Measurements from ENCODE around the gene TRAF2.
A peak's percentile ranks its signal among the peaks of the same experiment; 100 is the strongest.

TRAF2 gene

GRCh38 chr9:136952876-136953770, 66.8 kb downstream of the TRAF2 start:
- no peak for DNase-seq

GRCh38 chr9:136953771-136954269, 67.5 kb downstream of the TRAF2 start:
- no peak for DNase-seq

DNA sequence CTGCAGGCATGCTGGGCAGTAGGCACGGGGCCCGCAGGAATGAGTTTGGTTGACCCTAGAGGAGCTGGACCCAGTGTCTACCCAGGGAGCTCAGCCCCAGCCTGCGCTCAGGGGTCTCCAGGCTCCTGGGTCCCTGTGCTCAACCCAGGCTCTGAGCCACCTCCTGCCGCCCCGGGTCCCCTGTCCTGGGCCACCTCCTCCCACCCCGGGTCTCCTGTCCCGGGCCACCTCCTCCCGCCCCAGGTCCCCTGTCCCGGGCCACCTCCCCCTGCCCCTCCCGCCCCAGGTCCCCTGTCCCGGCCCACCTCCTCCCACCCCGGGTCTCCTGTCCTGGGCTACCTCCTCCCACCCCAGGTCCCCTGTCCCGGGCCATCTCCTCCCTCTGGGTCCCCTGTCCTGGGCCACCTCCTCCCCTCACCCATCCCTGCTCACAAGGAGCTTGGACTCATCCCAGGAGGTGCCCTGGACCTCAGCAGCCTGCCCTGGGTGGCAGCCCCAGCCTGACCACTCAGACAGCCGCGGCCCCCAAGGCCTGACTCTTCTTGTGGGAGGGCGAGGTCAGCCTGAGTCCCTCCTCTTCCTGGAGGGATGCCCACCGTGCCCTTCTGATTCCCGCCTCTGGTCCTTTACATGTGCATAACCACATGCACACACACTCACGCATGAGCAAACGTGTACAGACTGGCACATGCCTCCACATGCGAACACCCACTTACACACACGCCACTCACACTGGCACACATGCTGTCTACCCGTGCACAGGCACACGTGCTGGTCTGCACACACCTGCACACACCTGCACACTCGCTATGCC, 68.2 kb downstream of the TRAF2 start:
- DNase-seq, result no peak

- no peak for DNase-seq
Observed at GRCh38 chr9:136955202-136955942, 69.1 kb downstream of the TRAF2 start.

DNA sequence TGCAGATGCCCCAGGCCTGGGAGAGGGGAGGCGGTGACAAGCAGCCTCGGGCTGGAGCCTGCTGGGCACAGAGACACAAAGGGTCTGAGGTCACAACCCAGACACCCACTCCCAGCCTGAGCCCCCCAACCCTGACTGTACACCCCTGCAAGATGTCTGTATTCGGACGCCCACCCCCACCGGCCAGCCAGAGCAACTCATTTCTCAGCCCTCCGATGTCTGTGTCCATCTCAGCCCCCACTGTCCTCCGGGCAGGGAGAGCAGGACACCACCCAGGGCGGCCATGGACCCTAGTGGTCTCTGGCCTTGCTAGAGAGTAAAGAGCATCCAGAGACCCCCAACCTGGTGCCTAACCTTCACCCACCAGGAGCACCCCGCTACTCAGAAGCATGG, 69.6 kb downstream of the TRAF2 start:
- no peak for DNase-seq

- DNase-seq, result no peak
Observed at GRCh38 chr9:136956604-136957003, 70.3 kb downstream of the TRAF2 start.

DNA sequence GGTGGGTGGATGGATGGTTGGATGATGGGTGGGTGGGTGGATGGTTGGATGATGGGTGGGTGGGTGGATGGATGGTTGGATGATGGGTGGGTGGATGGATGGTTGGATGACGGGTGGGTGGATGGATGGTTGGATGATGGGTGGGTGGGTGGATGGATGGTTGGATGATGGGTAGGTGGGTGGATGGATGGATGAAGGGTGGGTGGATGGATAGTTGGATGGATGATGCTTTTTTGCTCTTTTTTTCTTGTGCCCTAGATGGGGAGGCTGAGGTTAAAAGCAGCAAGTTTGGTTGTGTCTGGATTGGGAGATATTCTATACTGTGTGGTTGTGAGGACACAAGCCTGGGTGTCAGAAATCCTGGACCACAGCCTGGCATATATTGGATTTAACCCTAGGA, 71.1 kb downstream of the TRAF2 start:
- no peak for DNase-seq

- no peak for DNase-seq
Observed at GRCh38 chr9:136957901-136958300, 71.6 kb downstream of the TRAF2 start.

GRCh38 chr9:136958473-136958872, 72.2 kb downstream of the TRAF2 start:
- DNase-seq, result no peak

DNA sequence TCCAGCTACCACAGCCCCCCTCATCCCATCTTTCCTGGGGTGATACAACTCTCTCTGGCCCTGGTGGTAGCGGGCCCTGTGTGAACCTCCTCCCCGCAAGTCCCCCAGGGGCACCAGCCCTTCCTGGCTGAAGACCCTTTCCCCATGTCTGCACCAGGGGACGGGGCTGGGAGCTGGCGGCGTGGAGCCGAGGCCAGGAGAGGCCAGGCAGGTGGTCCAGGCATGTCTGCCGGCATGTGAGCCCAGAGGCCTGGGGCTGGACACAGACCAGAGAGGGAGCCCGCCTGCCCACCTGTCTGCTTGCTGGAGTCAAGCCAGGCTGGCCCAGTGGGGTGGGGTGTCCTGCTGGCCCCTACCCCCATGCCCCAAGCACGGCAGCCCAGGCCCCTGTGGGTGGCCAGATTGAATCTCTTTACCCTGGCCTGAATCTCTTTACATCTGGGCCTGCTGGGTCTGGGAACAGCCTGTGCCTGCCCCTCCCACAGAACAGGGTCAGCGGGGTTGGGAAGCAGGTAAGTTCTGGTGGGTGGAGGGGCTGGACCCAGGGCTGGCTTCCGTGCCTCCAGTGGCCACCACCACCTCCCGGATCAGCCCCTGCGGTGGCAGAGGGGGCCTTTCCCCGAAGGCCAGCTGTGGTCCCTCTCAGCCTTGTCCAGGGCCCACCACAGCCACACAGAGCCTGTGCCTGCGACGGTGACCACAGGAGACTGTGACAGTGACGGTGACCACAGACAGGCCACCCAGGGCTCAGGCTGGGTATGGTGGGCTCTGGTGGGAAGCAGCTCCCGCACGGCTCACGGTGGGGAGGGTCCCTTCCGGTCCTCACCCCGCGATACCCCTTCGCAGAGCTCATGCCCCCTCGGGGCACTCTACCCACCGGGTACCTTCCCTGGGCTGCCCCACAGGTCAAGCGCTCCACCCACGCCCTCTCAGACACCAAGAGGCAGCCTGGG, 72.9 kb downstream of the TRAF2 start:
- DNase-seq, result no peak

GRCh38 chr9:136960212-136960937, 74.1 kb downstream of the TRAF2 start:
- no peak for DNase-seq

DNA sequence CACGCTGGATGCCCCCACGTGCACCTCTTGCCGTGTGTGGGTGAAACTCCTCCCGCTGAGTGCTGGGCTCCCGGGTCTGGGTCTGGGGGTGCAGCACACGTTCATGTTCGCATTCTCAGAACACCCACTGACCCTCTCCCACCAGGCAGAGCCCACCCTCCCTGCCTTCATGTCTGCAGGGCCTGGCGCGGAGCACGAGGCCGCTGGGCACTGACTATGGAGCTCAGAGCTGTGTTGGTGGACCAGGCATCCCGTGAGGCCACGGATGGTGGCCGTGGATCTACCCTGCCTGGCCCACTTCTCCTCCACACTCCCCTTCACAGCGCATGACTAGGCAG, 74.6 kb downstream of the TRAF2 start:
- DNase-seq, result no peak

GRCh38 chr9:136961279-136962065, 75.2 kb downstream of the TRAF2 start:
- no peak for DNase-seq

DNA sequence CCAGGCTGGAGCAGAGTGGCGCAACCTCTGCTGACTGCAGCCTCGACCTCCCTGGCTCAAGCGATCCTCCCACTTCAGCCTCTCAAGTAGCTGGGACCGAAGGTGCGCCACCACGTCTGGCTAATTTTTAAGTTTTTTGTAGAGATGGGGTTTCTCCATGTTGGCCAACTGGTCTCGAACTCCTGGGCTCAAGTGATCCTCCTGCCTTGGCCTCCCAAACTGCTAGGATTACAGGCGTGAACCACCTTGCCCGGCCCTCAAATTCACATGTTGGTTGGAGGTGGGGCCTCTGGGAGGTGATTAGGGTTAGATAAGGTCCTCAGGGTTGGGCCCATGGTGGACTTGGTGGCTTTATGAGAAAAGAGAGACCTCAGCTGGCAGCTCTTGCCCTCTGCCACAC, 75.8 kb downstream of the TRAF2 start:
- DNase-seq, result peak; percentile 58

- no peak for DNase-seq
Observed at GRCh38 chr9:136962701-136963248, 76.5 kb downstream of the TRAF2 start.

GRCh38 chr9:136963341-136963740, 77.0 kb downstream of the TRAF2 start:
- no peak for DNase-seq

- no peak for DNase-seq
Observed at GRCh38 chr9:136963751-136964150, 77.4 kb downstream of the TRAF2 start.

DNA sequence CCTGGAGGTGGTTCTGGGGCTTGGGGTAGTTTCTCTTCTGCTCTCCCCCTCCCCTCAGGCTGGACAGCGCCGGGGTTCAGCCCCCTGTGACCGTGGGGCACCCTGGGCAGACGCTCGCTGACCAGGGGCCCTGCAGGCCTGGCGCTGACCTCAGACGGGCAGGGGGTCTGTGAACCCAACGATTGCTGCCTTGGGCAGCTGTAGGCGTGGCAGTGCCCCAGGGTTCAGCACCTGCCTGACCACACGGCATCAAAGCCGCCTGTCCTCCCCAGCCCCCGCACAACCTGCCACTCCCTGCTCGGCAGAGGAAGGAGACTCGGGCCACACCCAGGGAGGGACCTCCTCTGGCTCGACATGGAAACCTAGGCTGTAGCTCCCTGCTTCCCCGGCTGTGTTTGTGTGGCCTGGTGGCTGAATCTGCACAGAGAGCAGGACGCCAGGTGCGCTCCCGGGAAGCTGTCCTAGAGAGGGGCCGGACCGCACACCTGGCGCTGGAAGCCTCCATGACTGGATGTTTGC, 77.9 kb downstream of the TRAF2 start:
- DNase-seq, result peak; percentile 77

- DNase-seq, result no peak
Observed at GRCh38 chr9:136964833-136965422, 78.6 kb downstream of the TRAF2 start.
